HepG2 (cell line): Measurements from ENCODE around the gene SEBOX. TPM values are rescaled to one million over a fixed set of nuclear protein-coding genes. Genes with fewer than 3 reads are reported as not detected.

Experiments
- ARID2 ChIP-seq: sonication (generic); formaldehyde crosslinking; IDR thresholded peaks from 2 replicates; pipeline ENCODE4 v1.8.1; 2022; ENCODE audit warnings: mild to moderate bottlenecking, missing genetic modification reagents, borderline replicate concordance
- DR1 ChIP-seq: sonication (generic); formaldehyde crosslinking; IDR thresholded peaks from 2 replicates; pipeline ENCODE4 v1.8.0; 2021; ENCODE audit warnings: mild to moderate bottlenecking, missing genetic modification reagents, inconsistent platforms
- FOXK2 ChIP-seq: fragments of 450-650 bp; IDR thresholded peaks from 2 replicates; pipeline ENCODE4 v1.6.1; 2016
- HDAC1 ChIP-seq: sonication (generic); formaldehyde crosslinking; IDR thresholded peaks from 2 replicates; pipeline ENCODE4 v1.5.1; 2020; ENCODE audit warnings: mild to moderate bottlenecking, missing genetic modification reagents
- HNRNPH1 ChIP-seq: fragments of 200-400 bp; formaldehyde crosslinking; optimal IDR thresholded peaks from 2 replicates; pipeline ENCODE3; 2017; ENCODE audit warnings: mild to moderate bottlenecking, low read depth, low read length
- KAT7 ChIP-seq: IDR thresholded peaks from 2 replicates; pipeline ENCODE4 v1.6.1; 2018; ENCODE audit warnings: borderline replicate concordance, missing compliant biosample characterization
- KDM5B ChIP-seq: sonication (generic); formaldehyde crosslinking; IDR thresholded peaks from 2 replicates; pipeline ENCODE4 v1.4.0; 2020; ENCODE audit warnings: missing genetic modification reagents, mild to moderate bottlenecking, borderline replicate concordance
- NCOR1 ChIP-seq: fragments of 200-600 bp; sonication (generic); IDR thresholded peaks from 2 replicates; pipeline ENCODE4 v1.7.0; 2017; ENCODE audit warnings: antibody characterized with exemption, low read length, borderline replicate concordance
- NRL ChIP-seq: sonication (generic); formaldehyde crosslinking; IDR thresholded peaks from 2 replicates; pipeline ENCODE4 v1.5.0; 2020; ENCODE audit warnings: missing genetic modification reagents, mild to moderate bottlenecking, moderate library complexity, borderline replicate concordance
- PLRG1 ChIP-seq: fragments of 450-650 bp; conservative IDR thresholded peaks from 2 replicates; pipeline ENCODE4 v1.6.1; 2016
- SNAI1 ChIP-seq: sonication (generic); formaldehyde crosslinking; IDR thresholded peaks from 2 replicates; pipeline ENCODE4 v1.5.0; 2020; ENCODE audit warnings: mild to moderate bottlenecking, missing genetic modification reagents, borderline replicate concordance
- TCF12 ChIP-seq, 2 experiments: fragments of 450-650 bp in 1 of 2; sonication (generic) in 1 of 2; formaldehyde crosslinking in 1 of 2; IDR thresholded peaks; 2 replicates each; pipeline versions ENCODE4 v1.6.1 to v1.8.0; 2017 to 2022; ENCODE audit warnings: antibody characterized with exemption in 1 of 2, mild to moderate bottlenecking in 1 of 2, missing genetic modification reagents in 1 of 2, moderate library complexity in 1 of 2
- ZFX ChIP-seq: sonication (generic); formaldehyde crosslinking; IDR thresholded peaks from 2 replicates; pipeline ENCODE4 v1.4.0; 2020; ENCODE audit warnings: mild to moderate bottlenecking, low read depth, missing genetic modification reagents, moderate library complexity
- ZNF142 ChIP-seq: sonication (generic); formaldehyde crosslinking; IDR thresholded peaks from 2 replicates; pipeline ENCODE4 v1.4.0; 2020; ENCODE audit warnings: missing genetic modification reagents
- ZNF232 ChIP-seq: sonication (generic); formaldehyde crosslinking; IDR thresholded peaks from 2 replicates; pipeline ENCODE4 v1.4.0; 2020; ENCODE audit warnings: missing genetic modification reagents, borderline replicate concordance
- ZNF749 ChIP-seq: sonication (generic); formaldehyde crosslinking; IDR thresholded peaks from 2 replicates; pipeline ENCODE4 v1.8.0; 2022; ENCODE audit warnings: mild to moderate bottlenecking, missing genetic modification reagents, moderate library complexity, borderline replicate concordance
- ZNF773 ChIP-seq: sonication (generic); formaldehyde crosslinking; IDR thresholded peaks from 2 replicates; pipeline ENCODE4 v1.4.0; 2020; ENCODE audit warnings: missing genetic modification reagents, borderline replicate concordance
- ZNF883 ChIP-seq: sonication (generic); formaldehyde crosslinking; IDR thresholded peaks from 2 replicates; pipeline ENCODE4 v1.5.1; 2020; ENCODE audit warnings: mild to moderate bottlenecking, missing genetic modification reagents; ENCODE audit errors: not compliant biosample characterization
- ZNF891 ChIP-seq: sonication (generic); formaldehyde crosslinking; IDR thresholded peaks from 2 replicates; pipeline ENCODE4 v1.5.0; 2020; ENCODE audit warnings: mild to moderate bottlenecking, missing genetic modification reagents
- polyA plus RNA-seq, 8 experiments: library from polyadenylated mRNA; depleted of rRNA in 3 of 8; stranded (reverse) in 7 of 8; unstranded in 1 of 8; fragments of >200 nt; fragmentation: Illumina TruSeq in 4 of 8; extraction: Trizol in 4 of 8; gene quantifications; 2 replicates each; pipeline versions ENCODE4 v1.2.1 to v1.2.3, GENCODE V29; 2011 to 2016; ENCODE audit warnings: low read depth in 4 of 8, missing spikeins in 1 of 8, mixed read lengths in 1 of 8; ENCODE audit not compliant: insufficient read depth in 1 of 8
- total RNA-seq, 5 experiments: library from RNA; depleted of rRNA; stranded (reverse); fragments of >200 nt; fragmentation: Illumina TruSeq; extraction: Trizol; gene quantifications; 2 replicates each; pipeline ENCODE4 v1.2.3, GENCODE V29; 2016; ENCODE audit warnings: low read depth in 1 of 5
- TF ChIP-seq, protein P1 (sequence below): sonication (generic); formaldehyde crosslinking; IDR thresholded peaks from 2 replicates; pipeline ENCODE4 v1.4.0; 2020; ENCODE audit warnings: missing genetic modification reagents, borderline replicate concordance
- TF ChIP-seq, protein P2 (sequence below): sonication (generic); formaldehyde crosslinking; IDR thresholded peaks from 2 replicates; pipeline ENCODE4 v1.8.1; 2023; ENCODE audit warnings: mild to moderate bottlenecking, missing genetic modification reagents

Gene SEBOX
- total and polyA plus RNA-seq, 2 of the 13 experiments (the other 11 are each of a cell fraction or from before 2014, with no cell fraction given): not detected

DNA sequence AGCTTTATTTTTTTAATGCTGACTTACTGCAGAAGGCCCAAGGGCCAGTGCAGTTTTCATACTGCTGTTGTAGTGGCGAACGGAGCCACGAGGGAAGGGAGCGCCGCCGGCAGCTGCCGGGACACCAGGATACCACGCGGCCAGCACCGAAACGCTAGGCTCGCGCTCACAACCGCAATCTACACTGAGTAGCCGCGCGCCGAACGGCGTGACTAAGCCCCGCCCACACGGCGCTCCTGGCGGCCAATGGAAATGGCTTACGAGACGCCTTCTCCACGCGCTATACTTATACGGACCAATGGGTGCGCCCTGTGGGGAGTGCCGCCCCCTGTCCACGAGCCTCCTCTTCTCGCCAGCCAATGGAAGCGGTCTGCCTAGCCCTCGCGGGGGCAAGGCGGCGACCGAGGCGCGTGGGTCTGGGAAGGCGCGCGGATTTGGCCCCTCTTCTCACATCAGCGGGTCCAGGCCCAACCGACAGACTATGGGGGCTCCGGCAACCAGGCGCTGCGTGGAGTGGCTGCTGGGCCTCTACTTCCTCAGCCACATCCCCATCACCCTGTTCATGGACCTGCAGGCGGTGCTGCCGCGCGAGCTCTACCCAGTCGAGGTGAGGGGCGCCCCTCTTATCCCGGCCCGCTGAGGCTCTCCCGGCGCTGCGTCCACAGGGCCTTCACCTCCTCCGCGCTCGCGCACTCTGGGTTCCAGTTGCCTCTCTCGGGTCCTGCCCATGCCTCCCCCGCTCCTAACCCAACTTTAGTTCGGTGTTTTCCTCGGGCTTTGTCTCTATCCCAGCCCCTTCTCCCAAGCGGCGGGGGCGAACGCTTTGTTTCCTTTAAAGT is 46.0 kb downstream of the SEBOX start, which contains the start of gene TMEM97 (continued):
- 0 out of 2 replicates have a peak, but pooled peaks have one; percentile 24 for TF ChIP-seq ZNF142 (CRISPR knock-in tag)
- peak; percentile 82; the same call in 1 of the 2 replicates for TF ChIP-seq DR1
- no peak for TF ChIP-seq ZNF883 (CRISPR knock-in tag)
- no peak for TF ChIP-seq PLRG1
- TF ChIP-seq KAT7: peak; percentile 41; the same call in 1 of the 2 replicates
- TF ChIP-seq ZNF232 (CRISPR knock-in tag): peak; percentile 83
- TF ChIP-seq, protein P1, sequence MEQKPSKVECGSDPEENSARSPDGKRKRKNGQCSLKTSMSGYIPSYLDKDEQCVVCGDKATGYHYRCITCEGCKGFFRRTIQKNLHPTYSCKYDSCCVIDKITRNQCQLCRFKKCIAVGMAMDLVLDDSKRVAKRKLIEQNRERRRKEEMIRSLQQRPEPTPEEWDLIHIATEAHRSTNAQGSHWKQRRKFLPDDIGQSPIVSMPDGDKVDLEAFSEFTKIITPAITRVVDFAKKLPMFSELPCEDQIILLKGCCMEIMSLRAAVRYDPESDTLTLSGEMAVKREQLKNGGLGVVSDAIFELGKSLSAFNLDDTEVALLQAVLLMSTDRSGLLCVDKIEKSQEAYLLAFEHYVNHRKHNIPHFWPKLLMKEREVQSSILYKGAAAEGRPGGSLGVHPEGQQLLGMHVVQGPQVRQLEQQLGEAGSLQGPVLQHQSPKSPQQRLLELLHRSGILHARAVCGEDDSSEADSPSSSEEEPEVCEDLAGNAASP (CRISPR knock-in tag): no peak
- TF ChIP-seq, protein P2, sequence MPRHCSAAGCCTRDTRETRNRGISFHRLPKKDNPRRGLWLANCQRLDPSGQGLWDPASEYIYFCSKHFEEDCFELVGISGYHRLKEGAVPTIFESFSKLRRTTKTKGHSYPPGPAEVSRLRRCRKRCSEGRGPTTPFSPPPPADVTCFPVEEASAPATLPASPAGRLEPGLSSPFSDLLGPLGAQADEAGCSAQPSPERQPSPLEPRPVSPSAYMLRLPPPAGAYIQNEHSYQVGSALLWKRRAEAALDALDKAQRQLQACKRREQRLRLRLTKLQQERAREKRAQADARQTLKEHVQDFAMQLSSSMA: 0 out of 2 replicates have a peak, but pooled peaks have one; percentile 20
- no peak for TF ChIP-seq HNRNPH1
- no peak for TF ChIP-seq FOXK2
- peak; percentile 93 for TF ChIP-seq ZFX
- TF ChIP-seq ARID2 (CRISPR knock-in tag): peak; percentile 93
- TF ChIP-seq NCOR1: no peak
- peak; percentile 96 for TF ChIP-seq ZNF749 (CRISPR knock-in tag)
- 0 out of 2 replicates have a peak, but pooled peaks have one; percentile 30 for TF ChIP-seq ZNF773
- TF ChIP-seq NRL (CRISPR knock-in tag): peak; percentile 94
- peak; percentile 91 for TF ChIP-seq ZNF891 (CRISPR knock-in tag)
- TF ChIP-seq TCF12 (IDR thresholded peaks at IDR 0.05): no peak
- no peak for TF ChIP-seq TCF12 (CRISPR knock-in tag; IDR thresholded peaks at IDR 0.05)
- TF ChIP-seq KDM5B (CRISPR knock-in tag): peak; percentile 77; the same call in 1 of the 2 replicates
- TF ChIP-seq SNAI1 (CRISPR knock-in tag): 0 out of 2 replicates have a peak, but pooled peaks have one; percentile 67
- TF ChIP-seq HDAC1 (CRISPR knock-in tag): peak; percentile 90
